Measurements from ENCODE around the gene EHMT1. TPM values are rescaled to one million over a fixed set of nuclear protein-coding genes. Genes with fewer than 3 reads are reported as not detected.

EHMT1 gene
- polyA plus RNA-seq, 1 of the 3 experiments (the other 2 are of a cell fraction), result 39.5 TPM

DNA sequence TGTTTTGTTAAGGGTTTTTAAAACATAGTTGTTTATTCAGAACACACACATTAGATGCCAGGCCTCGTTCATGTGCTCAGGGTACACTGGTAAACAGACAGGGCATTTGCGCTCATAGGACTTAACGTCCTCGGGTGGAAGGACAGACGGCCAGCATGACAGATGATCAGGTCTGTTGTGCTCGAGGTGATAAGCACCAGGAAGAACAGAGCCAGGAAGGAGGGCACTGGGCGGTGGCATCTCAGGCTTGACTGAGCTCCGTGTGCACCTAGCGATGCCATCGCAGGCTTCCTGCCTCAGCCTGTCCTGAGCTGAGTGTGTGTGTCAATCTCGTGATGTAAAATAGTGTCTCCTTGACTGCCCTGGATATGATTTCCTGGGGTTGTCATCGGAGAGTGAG, 96.5 kb downstream of the EHMT1 start:
- 90% methylated on average over 12 of the region's 12 CpGs for WGBS (ENCODE audit: low lambda C conversion rate)
- CTCF ChIA-PET, result no interaction called here

More for the DNA sequence above, 96.5 kb downstream of the EHMT1 start:
- H2AFZ ChIP-seq (ENCODE audit: low read depth), result no peak overlapping the region
- peaks cover 8% of the 10 kb centered on the region; the same call in 1 of the 2 replicates for H4K20me1 ChIP-seq (ENCODE audit: insufficient read depth)
- no peaks in the 10 kb centered on the region; a peak in 1 of 4 replicates for H3K4me1 ChIP-seq (ENCODE audit: control insufficient read depth in 1 of 2, insufficient read depth in 2 of 2, low read depth in 1 of 2, low read length in 1 of 2)
- H3K9me3 ChIP-seq, result no peaks in the 10 kb centered on the region
- POLR2A ChIA-PET, result no interaction called here
- H3K9ac ChIP-seq, result no peak overlapping the region
- TF ChIP-seq FOXM1 (IDR thresholded peaks at IDR 0.05; ENCODE audit: low read depth) (no peak), GATA2 (CRISPR knock-in tag; IDR thresholded peaks at IDR 0.05) (no peak), NRF1 (IDR thresholded peaks at IDR 0.05; ENCODE audit: low read depth, low read length) (no peak), POLR2AphosphoS5 (IDR thresholded peaks at IDR 0.05; ENCODE audit: low read depth, low read length) (no peak), TCF12 (IDR thresholded peaks at IDR 0.05) (no peak), NFIC (IDR thresholded peaks at IDR 0.05; ENCODE audit: borderline replicate concordance) (no peak), EZH2phosphoT487 (IDR thresholded peaks at IDR 0.05; ENCODE audit: borderline replicate concordance, low read depth) (no peak), RAD21 (IDR thresholded peaks at IDR 0.05; ENCODE audit: low read length) (no peak), MXI1 (IDR thresholded peaks at IDR 0.05; ENCODE audit: low read depth, low read length) (no peak), MEF2A (IDR thresholded peaks at IDR 0.05; ENCODE audit: borderline replicate concordance, low read depth) (no peak), RCOR1 (IDR thresholded peaks at IDR 0.05; ENCODE audit: low read length) (no peak), SIN3A (IDR thresholded peaks at IDR 0.05; ENCODE audit: borderline replicate concordance, low read depth, low read length) (no peak), CHD2 (IDR thresholded peaks at IDR 0.05; ENCODE audit: low read length, partially characterized antibody) (no peak), TAF1 (IDR thresholded peaks at IDR 0.05; ENCODE audit: borderline replicate concordance, low read depth, low read length) (no peak), EP300 (IDR thresholded peaks at IDR 0.05; ENCODE audit: borderline replicate concordance in 1 of 2, low read depth in 1 of 2, low read length in 1 of 2) (no peak)
- TF ChIP-seq, protein P1, sequence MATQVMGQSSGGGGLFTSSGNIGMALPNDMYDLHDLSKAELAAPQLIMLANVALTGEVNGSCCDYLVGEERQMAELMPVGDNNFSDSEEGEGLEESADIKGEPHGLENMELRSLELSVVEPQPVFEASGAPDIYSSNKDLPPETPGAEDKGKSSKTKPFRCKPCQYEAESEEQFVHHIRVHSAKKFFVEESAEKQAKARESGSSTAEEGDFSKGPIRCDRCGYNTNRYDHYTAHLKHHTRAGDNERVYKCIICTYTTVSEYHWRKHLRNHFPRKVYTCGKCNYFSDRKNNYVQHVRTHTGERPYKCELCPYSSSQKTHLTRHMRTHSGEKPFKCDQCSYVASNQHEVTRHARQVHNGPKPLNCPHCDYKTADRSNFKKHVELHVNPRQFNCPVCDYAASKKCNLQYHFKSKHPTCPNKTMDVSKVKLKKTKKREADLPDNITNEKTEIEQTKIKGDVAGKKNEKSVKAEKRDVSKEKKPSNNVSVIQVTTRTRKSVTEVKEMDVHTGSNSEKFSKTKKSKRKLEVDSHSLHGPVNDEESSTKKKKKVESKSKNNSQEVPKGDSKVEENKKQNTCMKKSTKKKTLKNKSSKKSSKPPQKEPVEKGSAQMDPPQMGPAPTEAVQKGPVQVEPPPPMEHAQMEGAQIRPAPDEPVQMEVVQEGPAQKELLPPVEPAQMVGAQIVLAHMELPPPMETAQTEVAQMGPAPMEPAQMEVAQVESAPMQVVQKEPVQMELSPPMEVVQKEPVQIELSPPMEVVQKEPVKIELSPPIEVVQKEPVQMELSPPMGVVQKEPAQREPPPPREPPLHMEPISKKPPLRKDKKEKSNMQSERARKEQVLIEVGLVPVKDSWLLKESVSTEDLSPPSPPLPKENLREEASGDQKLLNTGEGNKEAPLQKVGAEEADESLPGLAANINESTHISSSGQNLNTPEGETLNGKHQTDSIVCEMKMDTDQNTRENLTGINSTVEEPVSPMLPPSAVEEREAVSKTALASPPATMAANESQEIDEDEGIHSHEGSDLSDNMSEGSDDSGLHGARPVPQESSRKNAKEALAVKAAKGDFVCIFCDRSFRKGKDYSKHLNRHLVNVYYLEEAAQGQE (IDR thresholded peaks at IDR 0.05; ENCODE audit: low read depth, low read length), result no peak
- TF ChIP-seq, protein P2, sequence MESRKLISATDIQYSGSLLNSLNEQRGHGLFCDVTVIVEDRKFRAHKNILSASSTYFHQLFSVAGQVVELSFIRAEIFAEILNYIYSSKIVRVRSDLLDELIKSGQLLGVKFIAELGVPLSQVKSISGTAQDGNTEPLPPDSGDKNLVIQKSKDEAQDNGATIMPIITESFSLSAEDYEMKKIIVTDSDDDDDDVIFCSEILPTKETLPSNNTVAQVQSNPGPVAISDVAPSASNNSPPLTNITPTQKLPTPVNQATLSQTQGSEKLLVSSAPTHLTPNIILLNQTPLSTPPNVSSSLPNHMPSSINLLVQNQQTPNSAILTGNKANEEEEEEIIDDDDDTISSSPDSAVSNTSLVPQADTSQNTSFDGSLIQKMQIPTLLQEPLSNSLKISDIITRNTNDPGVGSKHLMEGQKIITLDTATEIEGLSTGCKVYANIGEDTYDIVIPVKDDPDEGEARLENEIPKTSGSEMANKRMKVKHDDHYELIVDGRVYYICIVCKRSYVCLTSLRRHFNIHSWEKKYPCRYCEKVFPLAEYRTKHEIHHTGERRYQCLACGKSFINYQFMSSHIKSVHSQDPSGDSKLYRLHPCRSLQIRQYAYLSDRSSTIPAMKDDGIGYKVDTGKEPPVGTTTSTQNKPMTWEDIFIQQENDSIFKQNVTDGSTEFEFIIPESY (IDR thresholded peaks at IDR 0.05; ENCODE audit: borderline replicate concordance, low read depth), result no peak
- TF ChIP-seq, protein P3, sequence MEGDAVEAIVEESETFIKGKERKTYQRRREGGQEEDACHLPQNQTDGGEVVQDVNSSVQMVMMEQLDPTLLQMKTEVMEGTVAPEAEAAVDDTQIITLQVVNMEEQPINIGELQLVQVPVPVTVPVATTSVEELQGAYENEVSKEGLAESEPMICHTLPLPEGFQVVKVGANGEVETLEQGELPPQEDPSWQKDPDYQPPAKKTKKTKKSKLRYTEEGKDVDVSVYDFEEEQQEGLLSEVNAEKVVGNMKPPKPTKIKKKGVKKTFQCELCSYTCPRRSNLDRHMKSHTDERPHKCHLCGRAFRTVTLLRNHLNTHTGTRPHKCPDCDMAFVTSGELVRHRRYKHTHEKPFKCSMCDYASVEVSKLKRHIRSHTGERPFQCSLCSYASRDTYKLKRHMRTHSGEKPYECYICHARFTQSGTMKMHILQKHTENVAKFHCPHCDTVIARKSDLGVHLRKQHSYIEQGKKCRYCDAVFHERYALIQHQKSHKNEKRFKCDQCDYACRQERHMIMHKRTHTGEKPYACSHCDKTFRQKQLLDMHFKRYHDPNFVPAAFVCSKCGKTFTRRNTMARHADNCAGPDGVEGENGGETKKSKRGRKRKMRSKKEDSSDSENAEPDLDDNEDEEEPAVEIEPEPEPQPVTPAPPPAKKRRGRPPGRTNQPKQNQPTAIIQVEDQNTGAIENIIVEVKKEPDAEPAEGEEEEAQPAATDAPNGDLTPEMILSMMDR (IDR thresholded peaks at IDR 0.05), result no peak
- TF ChIP-seq, protein P4, sequence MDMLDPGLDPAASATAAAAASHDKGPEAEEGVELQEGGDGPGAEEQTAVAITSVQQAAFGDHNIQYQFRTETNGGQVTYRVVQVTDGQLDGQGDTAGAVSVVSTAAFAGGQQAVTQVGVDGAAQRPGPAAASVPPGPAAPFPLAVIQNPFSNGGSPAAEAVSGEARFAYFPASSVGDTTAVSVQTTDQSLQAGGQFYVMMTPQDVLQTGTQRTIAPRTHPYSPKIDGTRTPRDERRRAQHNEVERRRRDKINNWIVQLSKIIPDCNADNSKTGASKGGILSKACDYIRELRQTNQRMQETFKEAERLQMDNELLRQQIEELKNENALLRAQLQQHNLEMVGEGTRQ (IDR thresholded peaks at IDR 0.05; ENCODE audit: borderline replicate concordance, low read depth, low read length), result no peak
- TF ChIP-seq, protein P5, sequence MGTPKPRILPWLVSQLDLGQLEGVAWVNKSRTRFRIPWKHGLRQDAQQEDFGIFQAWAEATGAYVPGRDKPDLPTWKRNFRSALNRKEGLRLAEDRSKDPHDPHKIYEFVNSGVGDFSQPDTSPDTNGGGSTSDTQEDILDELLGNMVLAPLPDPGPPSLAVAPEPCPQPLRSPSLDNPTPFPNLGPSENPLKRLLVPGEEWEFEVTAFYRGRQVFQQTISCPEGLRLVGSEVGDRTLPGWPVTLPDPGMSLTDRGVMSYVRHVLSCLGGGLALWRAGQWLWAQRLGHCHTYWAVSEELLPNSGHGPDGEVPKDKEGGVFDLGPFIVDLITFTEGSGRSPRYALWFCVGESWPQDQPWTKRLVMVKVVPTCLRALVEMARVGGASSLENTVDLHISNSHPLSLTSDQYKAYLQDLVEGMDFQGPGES (IDR thresholded peaks at IDR 0.05; ENCODE audit: low read depth, low read length), result no peak
- H3K4me3 ChIP-seq (ENCODE audit: low read depth in 2 of 2, low read length in 1 of 2), result no peak overlapping the region
- H3K27me3 ChIP-seq (ENCODE audit: insufficient read depth), result no peaks in the 10 kb centered on the region
- peaks cover 40% of the 10 kb centered on the region for H3K79me2 ChIP-seq (ENCODE audit: insufficient read depth)
- peaks cover 1% of the 10 kb centered on the region for H3F3A ChIP-seq (replicated peaks; ENCODE audit: insufficient read depth)
- no peaks in the 10 kb centered on the region for H3K9me2 ChIP-seq
- H3K27ac ChIP-seq (ENCODE audit: low read depth in 2 of 2, low read length in 1 of 2), result no peak overlapping the region; a peak in 1 of 4 replicates
- peaks cover 25 to 29% of the 10 kb centered on the region in 2 experiments for H3K36me3 ChIP-seq (replicated peaks in 1 of 2; ENCODE audit: control insufficient read depth in 1 of 2, insufficient read depth in 2 of 2, low read length in 1 of 2)
- H3K4me2 ChIP-seq, result no peak overlapping the region
- DNase-seq, result no peak
